Activated CD8-positive, alpha-beta memory T cell treated with anti-CD3 and anti-CD28 coated beads, Interleukin-2, amount 50 U/mL, for 48 hours (primary cell): ENCODE data around the gene PBLD.
A peak's percentile ranks its signal among the peaks of the same experiment; 100 is the strongest.

Source experiments
- DNase-seq: peaks from one replicate; pipeline ENCODE4 v3.0.0-alpha.2; 2020

PBLD gene

DNA sequence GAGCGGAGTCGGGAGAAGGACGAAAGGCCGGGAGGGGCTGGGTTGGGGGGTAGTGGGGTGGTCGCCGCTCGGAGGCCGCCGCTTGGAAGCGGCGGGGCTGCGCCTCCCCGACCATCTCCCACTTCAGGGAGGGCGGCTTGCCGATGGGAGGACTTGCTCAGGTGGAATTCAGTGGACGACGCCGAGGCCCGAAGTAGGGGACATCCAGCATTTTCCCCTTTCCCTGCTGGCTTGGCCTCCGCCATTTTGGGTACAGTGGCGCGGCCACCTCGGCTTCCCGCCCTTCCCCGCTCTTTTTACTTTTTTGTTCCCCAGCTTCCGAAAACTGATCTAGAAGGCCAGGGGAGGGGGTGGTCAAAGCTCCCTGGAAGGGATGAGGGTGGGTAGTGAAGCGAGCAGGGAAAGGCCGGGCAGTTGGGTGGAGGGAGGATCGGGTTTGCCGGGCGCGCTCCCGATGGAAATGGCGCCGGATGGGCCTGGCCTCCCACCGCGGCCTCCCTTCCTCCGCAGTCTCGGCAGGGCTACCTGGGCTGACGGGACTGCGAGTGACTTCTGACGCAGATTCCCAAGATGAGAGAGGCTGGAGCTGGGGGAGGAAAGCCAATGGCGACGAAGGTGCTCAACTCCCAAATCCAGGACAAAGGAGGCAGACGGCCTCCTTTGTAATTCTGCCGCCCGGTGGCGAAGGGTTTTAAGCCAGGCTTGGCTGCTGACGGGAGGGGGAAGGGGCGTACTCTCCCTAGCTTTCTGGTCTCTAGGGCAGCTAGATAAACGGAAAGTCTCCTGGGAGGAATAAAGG lies at the start of gene PBLD:
TSS of gene PBLD (minus strand) at position 670 of the 799 bp plus-strand sequence. CDS start 26,084 bp downstream, outside the sequence.
- peak; percentile 84 for DNase-seq

DNA sequence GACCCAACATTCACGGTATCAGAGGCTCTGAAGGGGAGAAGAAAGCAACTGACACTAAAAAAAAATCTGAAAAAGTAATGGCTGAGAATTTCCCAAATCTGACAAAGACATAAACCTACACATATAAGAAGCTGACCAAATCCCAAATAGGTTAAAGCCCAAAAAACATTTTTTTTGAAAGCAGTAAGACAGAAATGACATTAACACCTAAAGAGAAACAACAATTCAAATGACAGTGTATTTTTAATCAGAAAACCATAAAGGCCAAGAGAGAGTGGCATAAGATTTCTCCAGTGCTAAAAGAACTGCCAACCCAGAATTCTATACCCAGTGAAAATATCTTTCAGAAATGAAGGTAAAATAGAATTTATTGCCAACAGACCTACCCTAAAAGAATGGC lies 38.9 kb upstream of the PBLD start:
- DNase-seq: no peak

DNA sequence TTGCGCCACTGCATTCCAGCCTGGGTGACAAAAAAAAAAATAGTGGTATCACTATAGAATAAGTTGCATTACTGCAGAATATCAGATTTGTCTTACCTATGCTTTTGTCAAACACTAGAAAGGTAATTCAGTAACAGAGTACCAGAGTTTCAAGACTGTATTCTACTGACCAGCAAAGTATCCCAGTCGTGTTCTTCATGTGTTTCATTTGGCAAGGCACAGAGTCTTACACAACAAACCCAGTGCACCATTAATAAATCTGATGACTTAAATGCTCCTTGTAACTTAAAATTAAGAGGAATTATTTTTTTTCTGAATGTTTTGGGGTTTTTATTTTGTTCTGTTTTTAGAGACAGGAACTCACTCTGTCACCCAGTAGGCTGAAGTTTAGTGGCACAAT lies 34.4 kb upstream of the PBLD start:
- DNase-seq: no peak

DNA sequence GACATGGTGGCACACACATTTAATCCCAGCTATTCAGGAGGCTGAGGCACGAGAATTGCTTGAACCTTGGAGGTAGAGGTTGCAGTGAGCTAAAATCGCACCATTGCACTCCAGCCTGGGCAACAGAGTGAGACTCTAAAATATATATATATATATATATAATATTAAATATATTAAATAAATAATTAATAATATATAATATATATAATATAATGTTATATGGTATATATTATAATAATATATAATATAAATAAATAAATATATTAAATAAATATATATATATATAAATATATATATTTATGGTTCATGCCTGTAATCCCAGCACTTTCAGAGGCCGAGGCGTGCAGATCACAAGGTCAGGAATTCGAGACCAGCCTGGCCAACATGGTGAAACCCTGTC lies 33.9 kb upstream of the PBLD start:
- DNase-seq: no peak

- no peak for DNase-seq
Observed at GRCh38 chr10:68365611-68366010, 32.9 kb upstream of the PBLD start.

GRCh38 chr10:68364101-68364886 lies 31.6 kb upstream of the PBLD start:
- no peak for DNase-seq

GRCh38 chr10:68362590-68362989 lies 29.9 kb upstream of the PBLD start:
- DNase-seq: no peak

GRCh38 chr10:68359189-68359588 lies 26.5 kb upstream of the PBLD start:
- no peak for DNase-seq

DNA sequence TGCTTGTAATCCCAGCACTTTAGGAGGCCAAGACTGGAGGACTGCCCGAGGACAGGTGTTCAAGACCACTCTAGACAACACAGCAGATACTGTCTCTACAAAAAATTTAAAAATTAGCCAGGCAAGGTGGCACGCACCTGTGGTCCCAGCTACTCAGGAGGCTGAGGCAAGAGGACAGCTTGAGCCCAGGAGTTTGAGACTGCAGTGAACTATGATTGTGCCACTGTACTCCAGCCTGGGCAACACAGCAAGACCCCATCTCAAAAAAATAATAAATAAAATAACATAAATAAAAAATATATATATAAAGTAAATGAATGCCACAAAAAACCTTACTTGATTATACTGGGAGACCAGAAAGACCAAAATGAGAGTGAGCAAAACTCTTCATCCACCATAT lies 20.8 kb upstream of the PBLD start:
- DNase-seq: no peak

DNA sequence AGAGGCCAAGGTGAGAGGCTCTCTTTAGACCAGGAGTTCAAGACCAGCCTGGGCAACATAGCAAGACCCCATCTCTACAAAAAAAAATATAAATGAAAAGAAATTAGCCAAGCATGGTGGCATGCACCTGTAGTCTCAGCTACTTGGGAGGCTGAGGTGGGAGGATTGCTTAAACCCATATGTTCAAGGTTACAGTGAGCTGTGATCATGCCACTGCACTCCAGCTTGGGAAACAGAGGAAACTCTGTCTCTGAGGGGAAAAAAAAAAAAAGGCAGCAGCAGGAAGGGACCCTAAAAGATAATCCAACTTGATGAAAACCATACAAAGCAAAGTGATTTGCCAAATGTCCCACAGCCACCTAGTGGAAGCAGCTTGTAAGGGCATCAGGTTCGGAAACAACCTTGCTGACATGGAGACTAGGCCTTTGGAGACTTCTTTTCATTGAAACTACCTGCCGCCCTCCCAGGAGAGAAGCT lies 15.6 kb upstream of the PBLD start:
- DNase-seq: no peak

DNA sequence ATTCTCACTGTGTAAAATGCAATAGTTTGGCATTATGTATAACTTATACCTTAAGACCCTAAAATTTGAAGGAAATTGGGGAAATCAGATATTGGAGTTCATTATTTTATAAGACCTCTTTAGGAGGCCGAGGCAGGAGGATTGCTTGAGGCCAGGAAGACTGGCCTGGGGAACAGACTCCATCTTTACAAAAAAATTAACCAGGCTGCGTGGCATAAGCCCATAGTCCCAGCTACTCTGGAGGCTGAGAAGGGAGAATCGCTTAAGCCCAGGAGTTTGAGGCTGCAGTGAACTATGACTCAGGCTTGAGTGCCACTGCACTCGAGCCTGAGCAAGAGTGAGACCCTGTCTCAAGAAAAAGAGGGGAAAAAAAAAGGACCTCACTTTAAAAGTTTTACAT lies 14.0 kb upstream of the PBLD start:
- no peak for DNase-seq

GRCh38 chr10:68345621-68346020 lies 12.9 kb upstream of the PBLD start:
- no peak for DNase-seq

- no peak for DNase-seq
Observed at GRCh38 chr10:68342909-68343516, 10.3 kb upstream of the PBLD start.

DNA sequence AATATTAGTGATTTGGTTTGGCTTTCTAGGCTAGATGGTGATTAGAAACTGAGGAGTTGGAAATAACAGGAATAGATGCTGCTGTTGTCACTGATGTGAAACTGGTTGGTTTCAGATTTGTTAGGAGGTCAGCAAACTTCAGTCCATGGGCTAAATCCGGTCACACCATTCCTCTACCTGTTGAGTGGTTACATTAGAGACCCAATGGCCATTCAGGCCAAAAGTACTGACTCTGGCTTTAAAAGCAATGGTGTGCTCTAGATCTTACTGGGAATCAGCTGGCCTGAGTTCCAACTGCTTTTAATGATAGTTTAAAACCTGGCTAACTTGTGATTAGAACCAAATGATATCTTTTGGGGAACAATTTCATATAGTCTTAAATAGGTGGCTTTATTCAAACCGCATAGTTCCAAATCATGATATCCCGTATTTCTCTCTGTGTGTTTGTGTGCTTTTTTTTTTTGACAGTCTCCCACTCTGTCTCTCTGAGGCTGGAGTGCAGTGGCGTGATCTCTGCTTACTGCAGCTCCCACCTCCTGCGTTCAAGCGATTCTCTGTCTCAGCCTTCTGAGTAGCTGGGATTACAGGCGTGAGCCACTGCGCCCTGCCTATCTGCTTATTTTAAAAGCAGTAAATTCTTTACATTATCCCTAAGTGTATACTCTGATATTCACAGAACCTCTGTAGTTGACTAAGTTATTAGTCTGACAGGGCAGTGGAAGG lies 7.8 kb upstream of the PBLD start:
- no peak for DNase-seq

DNA sequence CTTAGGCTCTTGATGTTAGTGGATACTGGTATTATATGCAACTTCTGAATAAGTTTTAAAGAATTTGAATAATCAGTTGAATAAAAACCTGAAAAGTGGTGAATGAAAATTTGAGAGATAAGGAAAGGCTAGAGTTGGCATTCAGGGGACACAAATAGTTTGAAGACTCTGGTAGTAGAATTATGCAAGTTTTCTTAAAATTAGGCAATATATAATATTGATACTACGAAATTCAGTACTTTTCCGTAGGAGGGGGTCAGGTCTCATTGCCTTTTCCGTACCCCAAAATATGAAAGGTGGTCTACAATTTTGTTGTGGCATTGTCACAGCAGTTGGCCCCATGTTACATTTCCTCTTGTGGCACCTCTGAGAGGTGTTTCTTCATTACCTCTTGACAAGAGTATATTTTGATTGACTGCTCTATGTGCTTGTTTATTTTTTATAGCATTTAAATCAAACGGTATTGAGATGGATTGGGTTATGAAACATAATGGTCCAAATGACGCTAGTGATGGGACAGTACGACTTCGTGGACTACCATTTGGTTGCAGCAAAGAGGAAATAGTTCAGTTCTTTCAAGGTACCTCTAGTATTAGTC lies 4.1 kb upstream of the PBLD start:
- DNase-seq: no peak

- no peak for DNase-seq
Observed at GRCh38 chr10:68334672-68335467, 2.1 kb upstream of the PBLD start.

DNA sequence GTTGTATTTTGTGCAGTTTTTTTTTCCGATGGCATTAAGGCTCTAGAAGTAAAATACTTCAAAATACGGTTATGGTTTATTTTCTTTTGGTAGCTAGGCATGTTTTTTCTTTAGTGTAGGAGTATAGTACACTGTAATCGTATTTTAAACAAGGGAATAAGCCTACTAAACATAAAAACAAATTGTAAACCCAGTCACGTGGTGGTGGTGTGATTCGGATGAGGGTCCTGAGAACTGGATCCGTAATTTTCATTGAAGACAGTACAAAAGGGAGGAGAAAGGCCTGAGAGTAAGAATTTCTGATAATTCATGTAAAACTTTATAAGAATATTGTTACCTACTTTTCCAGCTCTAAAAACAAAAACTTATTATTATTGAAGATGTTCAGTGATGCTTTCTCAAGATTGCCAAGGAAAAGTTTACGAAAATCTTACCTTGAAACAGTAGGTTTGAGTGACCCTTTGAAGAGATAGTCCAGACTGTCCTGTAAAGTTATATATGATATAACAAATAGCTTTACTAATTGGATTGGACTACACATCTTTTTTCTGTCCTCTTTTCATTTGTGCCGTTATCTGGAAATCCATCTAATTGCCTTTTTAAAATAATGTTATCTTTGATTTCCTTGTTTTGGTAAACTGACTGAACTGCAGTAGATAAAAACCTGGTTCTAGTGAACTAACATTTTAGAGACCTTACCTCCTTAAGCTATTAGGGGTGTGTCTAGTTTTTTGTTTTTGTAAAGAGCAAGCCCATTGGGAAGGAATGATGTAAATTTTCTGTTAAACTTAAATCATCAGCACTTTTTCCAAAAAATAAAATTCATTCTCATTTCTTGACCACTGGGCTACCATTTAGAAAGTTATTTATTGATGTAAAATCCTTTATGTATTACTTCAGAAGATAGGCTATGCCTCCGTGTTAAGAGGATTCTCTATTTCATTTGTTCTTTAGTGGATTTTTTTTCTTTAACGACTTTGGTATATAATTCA lies 1.0 kb upstream of the PBLD start:
- no peak for DNase-seq

GRCh38 chr10:68333058-68333395 lies 299 bp upstream of the PBLD start:
- no peak for DNase-seq

DNA sequence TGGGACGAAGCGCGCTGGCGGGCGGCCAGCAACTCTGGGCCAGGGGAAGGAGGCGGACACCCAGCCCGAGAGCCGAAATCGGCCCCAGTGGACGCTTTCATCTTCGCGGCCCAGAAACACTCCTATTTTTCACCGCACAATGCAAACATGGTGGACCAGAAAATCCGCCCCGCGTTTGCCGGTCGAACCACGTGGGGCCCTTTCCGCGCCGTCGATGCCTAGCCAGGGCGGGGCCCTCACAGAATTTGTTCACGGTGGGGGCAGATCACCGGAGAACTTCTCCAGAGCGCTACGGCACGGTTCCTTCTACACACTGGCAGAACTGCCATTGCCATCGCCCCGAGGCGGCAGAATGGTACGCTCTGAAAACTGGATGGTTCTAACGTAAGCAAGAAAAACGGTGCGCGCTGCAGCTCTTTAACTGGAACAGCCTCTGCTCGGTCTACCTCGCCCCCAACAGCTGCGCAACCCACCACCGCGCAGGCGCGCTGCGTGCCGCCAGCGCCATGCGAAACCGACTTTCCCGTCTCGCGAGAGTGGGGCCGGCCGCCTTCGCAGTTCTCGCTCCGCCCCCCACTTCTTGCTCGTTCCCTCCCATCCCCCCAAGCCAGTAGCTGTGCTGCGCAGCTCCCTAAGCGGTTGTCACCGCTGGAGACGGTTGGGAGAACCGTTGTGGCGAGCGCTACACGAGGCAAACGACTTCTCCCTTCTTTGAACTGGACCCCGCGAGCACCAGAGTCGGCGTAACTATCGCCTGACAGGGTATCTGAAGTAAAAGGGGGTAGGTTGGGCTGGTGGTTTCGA lies 1.1 kb downstream of the PBLD start, which contains the start of gene HNRNPH3:
TSS of gene HNRNPH3 (plus strand) at position 610 of the 804 bp plus-strand sequence. CDS start 5,158 bp downstream, outside the sequence.
- peak; percentile 99 for DNase-seq
